ENCODE measurements around the gene ODAD3.
"Not testable (repeated sequence)": the region's sequence is repeated elsewhere in the genome, so short reads cannot be mapped to it uniquely, and the experiment has no call there.

The ODAD3 gene

DNA sequence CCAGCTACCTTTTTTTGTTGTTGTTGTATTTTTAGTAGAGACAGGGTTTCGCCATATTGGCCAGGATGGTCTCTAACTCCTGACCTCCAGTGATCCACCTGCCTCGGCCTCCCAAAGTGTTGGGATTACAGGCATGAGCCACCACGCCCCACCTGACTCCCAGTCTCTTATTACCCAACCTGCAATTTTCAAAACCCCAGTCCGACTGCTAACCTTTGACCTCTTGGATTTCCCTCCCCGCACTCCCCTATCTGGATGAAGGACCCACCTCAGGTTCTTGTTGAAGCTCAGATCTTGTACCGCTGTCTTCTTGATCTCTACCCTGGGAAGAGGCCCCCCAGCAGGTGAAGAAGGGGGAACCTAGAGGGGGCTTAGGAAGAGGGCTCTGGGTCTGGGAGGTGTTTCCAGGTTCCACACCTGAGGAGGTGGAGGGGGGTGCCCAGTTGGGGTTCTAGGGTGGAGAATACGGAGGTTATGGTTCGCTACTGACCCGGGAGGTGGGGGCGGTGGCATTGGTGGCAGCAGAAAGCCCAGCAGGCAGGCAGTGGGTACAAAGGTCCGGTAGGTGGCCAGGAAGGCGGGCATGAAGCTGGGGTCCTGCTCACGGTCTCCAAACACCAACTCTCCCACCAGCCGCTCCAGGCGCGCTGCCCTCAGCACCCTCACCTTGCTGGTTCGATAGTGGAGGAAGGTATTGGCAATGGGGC, 18.4 kb downstream of the ODAD3 start:
- DNase-seq = no peak
- Mint-ChIP-seq H3K36me3 (no peaks in the 10 kb centered on the region), H3K27ac (no peak overlapping the region), H3K4me3 (no peak overlapping the region), H3K9me3 (no peaks in the 10 kb centered on the region), H3K27me3 (peaks cover 21 to 27% of the 10 kb centered on the region in 2 donors), H3K4me1 (peaks cover 22 to 28% of the 10 kb centered on the region in 2 donors)
- ATAC-seq (replicated peaks) = no peak

DNA sequence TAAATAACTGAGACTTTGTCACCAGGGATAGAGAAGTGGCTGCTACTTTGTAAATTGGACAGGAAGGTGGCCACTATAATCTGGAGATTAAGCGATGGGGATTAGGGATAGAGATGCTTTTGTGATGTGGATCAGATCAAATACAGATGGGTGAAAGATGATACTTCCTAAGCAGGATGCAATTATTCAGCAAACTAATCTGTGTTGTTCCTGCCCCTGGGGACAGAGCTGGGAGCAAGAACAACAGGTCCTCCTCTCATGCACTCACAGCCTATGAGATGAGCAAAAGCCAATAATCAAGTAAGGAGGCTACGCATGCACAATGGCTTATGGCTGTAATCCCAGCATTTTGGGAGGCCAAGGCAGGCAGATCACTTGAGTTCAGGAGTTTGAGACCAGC, 20.4 kb downstream of the ODAD3 start:
- ATAC-seq (replicated peaks) (no peak), DNase-seq (no peak)
- Mint-ChIP-seq H3K27ac (no peak overlapping the region), H3K4me1 (peaks cover 11 to 13% of the 10 kb centered on the region in 2 donors), H3K9me3 (no peaks in the 10 kb centered on the region), H3K4me3 (no peak overlapping the region), H3K36me3 (no peaks in the 10 kb centered on the region), H3K27me3 (peaks cover 8 to 12% of the 10 kb centered on the region in 2 donors)

GRCh38 chr19:11410682-11411081, 24.2 kb downstream of the ODAD3 start:
- no peak overlapping the region for H3K27ac Mint-ChIP-seq
- H3K4me1 Mint-ChIP-seq = peaks cover 5 to 7% of the 10 kb centered on the region in 2 donors
- peaks cover 0 to 17% of the 10 kb centered on the region in 2 donors for H3K27me3 Mint-ChIP-seq
- DNase-seq = no peak
- no peak for ATAC-seq (replicated peaks)
- no peak overlapping the region for H3K4me3 Mint-ChIP-seq
- no peaks in the 10 kb centered on the region for H3K9me3 Mint-ChIP-seq
- H3K36me3 Mint-ChIP-seq = no peaks in the 10 kb centered on the region

GRCh38 chr19:11408591-11408990, 26.3 kb downstream of the ODAD3 start:
- peaks cover 5 to 7% of the 10 kb centered on the region in 2 donors for H3K4me1 Mint-ChIP-seq
- no peaks in the 10 kb centered on the region for H3K9me3 Mint-ChIP-seq
- no peak overlapping the region for H3K4me3 Mint-ChIP-seq
- H3K36me3 Mint-ChIP-seq = no peaks in the 10 kb centered on the region
- no peak for DNase-seq
- H3K27me3 Mint-ChIP-seq = peaks cover 0 to 17% of the 10 kb centered on the region in 2 donors
- H3K27ac Mint-ChIP-seq = no peak overlapping the region
- no peak for ATAC-seq (replicated peaks)

GRCh38 chr19:11406703-11407236, 28.2 kb downstream of the ODAD3 start:
- not testable (repeated sequence) for H3K27ac Mint-ChIP-seq; H3K36me3 Mint-ChIP-seq; H3K4me1 Mint-ChIP-seq; ATAC-seq (replicated peaks); H3K4me3 Mint-ChIP-seq; H3K9me3 Mint-ChIP-seq; DNase-seq
- H3K27me3 Mint-ChIP-seq = peaks cover 0 to 17% of the 10 kb centered on the region in 2 donors

- ATAC-seq (replicated peaks) (peak; percentile 51 to 63), DNase-seq (peak; percentile 21)
- H3K4me3 Mint-ChIP-seq = peak overlapping the region in 1 of 2 donors; percentile 39
- no peaks in the 10 kb centered on the region for H3K36me3 Mint-ChIP-seq
- peaks cover 0 to 18% of the 10 kb centered on the region in 2 donors for H3K27me3 Mint-ChIP-seq
- no peak overlapping the region for H3K27ac Mint-ChIP-seq
- H3K4me1 Mint-ChIP-seq = peaks cover 5 to 7% of the 10 kb centered on the region in 2 donors
- H3K9me3 Mint-ChIP-seq = no peaks in the 10 kb centered on the region
Observed at GRCh38 chr19:11405846-11406643, 28.9 kb downstream of the ODAD3 start.

DNA sequence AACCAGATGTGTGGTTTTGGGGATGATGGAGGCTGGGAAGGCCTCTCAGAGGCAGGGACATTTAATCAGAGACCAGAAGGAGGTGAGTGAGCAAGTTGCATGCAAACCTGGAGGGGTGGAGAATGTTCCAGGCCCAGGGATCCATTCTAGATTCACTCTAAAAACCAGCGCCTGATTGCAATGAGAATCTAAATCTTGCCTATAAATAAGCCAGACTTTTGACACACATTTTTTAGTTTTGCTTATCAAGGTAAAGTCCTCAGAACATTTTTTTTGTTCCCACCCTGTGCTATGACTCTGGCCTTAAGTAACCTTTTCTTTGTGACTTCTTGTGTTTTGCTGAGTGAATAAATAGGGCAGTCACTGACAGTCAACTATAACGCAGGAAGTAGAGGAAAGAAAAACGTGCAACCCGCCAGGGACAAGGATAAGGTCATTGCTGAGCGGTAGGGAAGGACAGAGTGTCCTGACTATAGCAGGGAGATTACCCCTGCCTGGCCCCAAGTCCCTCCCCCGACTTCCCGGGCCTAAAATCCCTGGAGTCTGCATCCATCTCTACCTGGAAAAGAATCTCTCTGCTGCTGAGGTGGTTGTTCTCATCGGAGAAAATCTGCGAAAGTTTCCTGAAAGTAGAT, 30.2 kb downstream of the ODAD3 start:
- DNase-seq = no peak
- no peak for ATAC-seq (replicated peaks)
- Mint-ChIP-seq H3K9me3 (no peaks in the 10 kb centered on the region), H3K4me1 (peaks cover 7% of the 10 kb centered on the region in 2 donors), H3K36me3 (no peaks in the 10 kb centered on the region), H3K27me3 (peaks cover 5 to 30% of the 10 kb centered on the region in 2 donors), H3K27ac (no peak overlapping the region), H3K4me3 (no peak overlapping the region)

GRCh38 chr19:11401808-11402543, 32.9 kb downstream of the ODAD3 start:
- Mint-ChIP-seq H3K27me3 (peaks cover 6 to 28% of the 10 kb centered on the region in 2 donors), H3K36me3 (no peaks in the 10 kb centered on the region), H3K4me3 (no peak overlapping the region), H3K27ac (no peak overlapping the region), H3K9me3 (no peaks in the 10 kb centered on the region), H3K4me1 (peaks cover 7% of the 10 kb centered on the region in 2 donors)
- DNase-seq (no peak), ATAC-seq (replicated peaks) (no peak)

GRCh38 chr19:11400798-11401197, 34.1 kb downstream of the ODAD3 start:
- peaks cover 0 to 2% of the 10 kb centered on the region in 2 donors for H3K4me1 Mint-ChIP-seq
- peaks cover 9 to 16% of the 10 kb centered on the region in 2 donors for H3K27me3 Mint-ChIP-seq
- H3K27ac Mint-ChIP-seq = no peak overlapping the region
- H3K36me3 Mint-ChIP-seq = no peaks in the 10 kb centered on the region
- no peaks in the 10 kb centered on the region for H3K9me3 Mint-ChIP-seq
- DNase-seq (no peak), ATAC-seq (replicated peaks) (no peak)
- no peak overlapping the region for H3K4me3 Mint-ChIP-seq

DNA sequence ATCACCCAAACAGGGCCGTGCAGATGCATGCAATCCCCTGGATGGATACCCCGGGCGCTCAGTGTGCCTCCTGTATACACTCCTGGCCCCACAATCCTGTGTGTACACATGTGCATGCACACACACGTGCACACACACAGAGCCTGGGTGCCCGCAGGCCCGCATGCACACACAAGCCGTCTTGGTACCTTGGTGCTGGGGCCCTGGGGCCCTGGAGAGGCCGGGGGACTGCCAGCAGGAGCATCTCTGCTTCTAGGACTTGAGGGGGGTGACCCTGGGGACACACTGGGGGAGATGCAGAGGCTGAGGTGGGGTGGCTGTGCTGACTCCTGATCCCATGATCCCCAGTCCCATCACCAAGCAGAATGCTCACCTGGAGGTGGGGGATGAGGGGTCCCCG, 35.3 kb downstream of the ODAD3 start:
- H3K4me3 Mint-ChIP-seq = no peak overlapping the region
- peaks cover 9 to 22% of the 10 kb centered on the region in 2 donors for H3K27me3 Mint-ChIP-seq
- H3K4me1 Mint-ChIP-seq = peaks cover 0 to 2% of the 10 kb centered on the region in 2 donors
- DNase-seq = no peak
- no peaks in the 10 kb centered on the region for H3K36me3 Mint-ChIP-seq
- H3K27ac Mint-ChIP-seq = no peak overlapping the region
- ATAC-seq (replicated peaks) = no peak
- no peaks in the 10 kb centered on the region for H3K9me3 Mint-ChIP-seq

DNA sequence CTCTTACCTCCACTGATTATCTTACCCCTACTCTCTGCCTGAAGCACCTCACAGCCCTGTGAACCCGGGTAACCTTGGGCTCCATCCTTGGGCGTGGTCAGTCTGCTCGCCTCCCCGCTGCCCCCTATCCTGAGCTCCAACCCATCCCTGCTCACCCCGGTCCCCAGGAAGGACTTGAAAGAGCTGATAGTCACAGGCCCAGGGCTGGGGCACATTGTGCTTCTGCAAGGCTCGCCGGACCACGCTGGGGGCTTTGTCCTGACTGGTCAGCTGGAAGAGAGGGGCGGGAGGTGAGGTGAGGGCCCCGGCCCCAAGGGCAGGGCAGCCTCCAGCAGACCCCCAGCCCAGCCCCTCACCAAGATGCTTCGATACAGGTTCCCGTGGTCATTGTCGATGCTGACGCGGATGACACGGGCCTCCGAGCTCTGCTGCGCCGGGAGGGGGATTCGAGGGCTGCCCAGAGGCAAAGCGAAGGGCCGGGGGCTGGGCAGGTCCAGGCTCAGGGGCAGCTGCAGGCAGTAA, 37.8 kb downstream of the ODAD3 start:
- H3K27me3 Mint-ChIP-seq = peaks cover 9 to 22% of the 10 kb centered on the region in 2 donors
- H3K4me1 Mint-ChIP-seq = peaks cover 0 to 7% of the 10 kb centered on the region in 2 donors
- no peak for ATAC-seq (replicated peaks)
- no peak for DNase-seq
- H3K4me3 Mint-ChIP-seq = no peak overlapping the region
- H3K27ac Mint-ChIP-seq = no peak overlapping the region
- H3K9me3 Mint-ChIP-seq = no peaks in the 10 kb centered on the region
- H3K36me3 Mint-ChIP-seq = no peaks in the 10 kb centered on the region

GRCh38 chr19:11390933-11391680, 43.8 kb downstream of the ODAD3 start:
- Mint-ChIP-seq H3K27ac (no peak overlapping the region), H3K4me3 (no peak overlapping the region), H3K9me3 (peaks cover 3 to 6% of the 10 kb centered on the region in 2 donors), H3K27me3 (peaks cover 0 to 5% of the 10 kb centered on the region in 2 donors), H3K36me3 (no peaks in the 10 kb centered on the region), H3K4me1 (peaks cover 11 to 12% of the 10 kb centered on the region in 2 donors)
- ATAC-seq (replicated peaks) = no peak
- no peak for DNase-seq

DNA sequence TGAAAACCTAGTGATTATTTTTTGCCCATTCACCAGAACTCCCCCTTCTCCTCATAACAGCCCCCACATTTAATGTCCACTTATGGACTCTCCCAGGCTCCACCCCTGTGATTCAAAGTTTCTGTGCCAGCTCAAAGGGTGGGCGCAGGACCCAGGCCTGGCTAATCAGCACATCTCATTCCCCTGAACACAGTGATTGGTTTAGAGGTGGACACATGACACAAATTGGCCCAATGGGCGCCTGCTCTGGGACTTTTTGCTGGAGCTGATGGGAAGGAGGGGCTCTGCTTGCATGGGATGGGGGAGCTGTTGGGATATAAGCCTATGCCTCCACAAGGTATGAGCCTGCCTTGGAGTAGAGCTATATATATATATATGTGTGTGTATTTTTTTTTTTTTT, 44.6 kb downstream of the ODAD3 start:
- no peak overlapping the region for H3K27ac Mint-ChIP-seq
- peaks cover 11 to 12% of the 10 kb centered on the region in 2 donors for H3K4me1 Mint-ChIP-seq
- ATAC-seq (replicated peaks) = no peak
- peaks cover 0 to 4% of the 10 kb centered on the region in 2 donors for H3K27me3 Mint-ChIP-seq
- peaks cover 3 to 6% of the 10 kb centered on the region in 2 donors for H3K9me3 Mint-ChIP-seq
- H3K4me3 Mint-ChIP-seq = no peak overlapping the region
- H3K36me3 Mint-ChIP-seq = no peaks in the 10 kb centered on the region
- DNase-seq = no peak

Data from stimulated activated naive B cell treated with anti-CD40 and anti-IgM and Interleukin-4, amounts not matched to agents 10 μg/mL and 1 μg/mL and 100 μg/mL, for 72 hours (primary cell).